Measurements from ENCODE around the gene ANAPC15. TPM values are rescaled to one million over a fixed set of nuclear protein-coding genes. Genes with fewer than 3 reads are reported as not detected.
A peak's percentile ranks its signal among the peaks of the same experiment; 100 is the strongest.

The ANAPC15 gene
- total and polyA plus RNA-seq, 9 of the 15 experiments (the other 6 are each of a cell fraction or from before 2014, with no cell fraction given) = 53.0 to 254 (median 75.7) TPM

GRCh38 chr11:72080326-72081183 is 31.9 kb downstream of the ANAPC15 start, which contains the start of the genes LRRC51 and NUMA1 (continued):
- TF ChIP-seq IRF1 (CRISPR knock-in tag; IDR thresholded peaks at IDR 0.05; ENCODE audit: borderline replicate concordance) (no peak), PHF21A (IDR thresholded peaks at IDR 0.05; ENCODE audit: borderline replicate concordance, low read depth) (no peak), ADNP (tag; IDR thresholded peaks at IDR 0.05) (no peak), ZNF212 (CRISPR knock-in tag; IDR thresholded peaks at IDR 0.05) (no peak), POU5F1 (IDR thresholded peaks at IDR 0.05; ENCODE audit: borderline replicate concordance, low read depth, low read length, partially characterized antibody) (peak; percentile 9), ZNF347 (CRISPR knock-in tag; IDR thresholded peaks at IDR 0.05; ENCODE audit: low read depth) (no peak), JUND (IDR thresholded peaks at IDR 0.05; ENCODE audit: borderline replicate concordance, low read depth, low read length) (peak; percentile 77), JUND (tag; IDR thresholded peaks at IDR 0.05; ENCODE audit: borderline replicate concordance, low read depth, low read length) (peak; percentile 25; the same call in 1 of the 3 replicates), MXD1 (CRISPR knock-in tag; IDR thresholded peaks at IDR 0.05; ENCODE audit: borderline replicate concordance, poor library complexity, severe bottlenecking) (no peak), HNRNPL (IDR thresholded peaks at IDR 0.05; ENCODE audit: low read depth, low read length) (no peak), SNIP1 (IDR thresholded peaks at IDR 0.05; ENCODE audit: low read depth) (no peak), ZNF324 (CRISPR knock-in tag; IDR thresholded peaks at IDR 0.05) (no peak), ATF4 (CRISPR knock-in tag; IDR thresholded peaks at IDR 0.05) (no peak), E2F5 (CRISPR knock-in tag; IDR thresholded peaks at IDR 0.05) (0 out of 2 replicates have a peak, but pooled peaks have one; percentile 17), NCOA1 (IDR thresholded peaks at IDR 0.05; ENCODE audit: low read depth) (0 out of 2 replicates have a peak, but pooled peaks have one; percentile 32), CREB3L1 (IDR thresholded peaks at IDR 0.05; ENCODE audit: borderline replicate concordance, low read depth) (peak; percentile 87), ZNF511 (CRISPR knock-in tag; IDR thresholded peaks at IDR 0.05) (0 out of 2 replicates have a peak, but pooled peaks have one; percentile 23), GATA2 (CRISPR knock-in tag; IDR thresholded peaks at IDR 0.05) (no peak), ZNF408 (CRISPR knock-in tag; IDR thresholded peaks at IDR 0.05; ENCODE audit: low read depth) (no peak)
